Spleen (tissue), 11 donors: ENCODE data around the gene PNPLA3. TPM values are rescaled to one million over a fixed set of nuclear protein-coding genes. Genes with fewer than 3 reads are reported as not detected.

Experiments
- DNase-seq: peaks from one replicate; pipeline ENCODE4 v3.0.0-alpha.2; 2020
- H3K27ac ChIP-seq, 8 donors: fragments of 200-600 bp; sonication (generic) in 7 of 8; 1 replicate in 4 of 8; 2 replicates in 4 of 8; pipeline versions ENCODE4 v1.5.0 to v1.8.0; 2016 to 2021; ENCODE audit warnings: inconsistent platforms in 4 of 8, mild to moderate bottlenecking in 4 of 8, moderate library complexity in 1 of 8
- H3K27me3 ChIP-seq, 7 donors: fragments of 200-600 bp; sonication (generic) in 6 of 7; replicated peaks in 1 of 7; 1 replicate in 4 of 7; 2 replicates in 3 of 7; pipeline versions ENCODE4 v1.5.0 to v1.8.0; 2016 to 2021; ENCODE audit warnings: inconsistent platforms in 3 of 7, mild to moderate bottlenecking in 1 of 7
- H3K36me3 ChIP-seq, 6 donors: fragments of 200-600 bp; sonication (generic) in 5 of 6; 1 replicate in 4 of 6; 2 replicates in 2 of 6; pipeline versions ENCODE4 v1.5.0 to v1.8.0; 2016 to 2021; ENCODE audit warnings: inconsistent platforms in 2 of 6
- H3K4me1 ChIP-seq, 6 donors: fragments of 200-600 bp; sonication (generic) in 5 of 6; 1 replicate in 3 of 6; 2 replicates in 3 of 6; pipeline versions ENCODE4 v1.5.0 to v1.8.0; 2016 to 2021; ENCODE audit warnings: inconsistent platforms in 3 of 6
- H3K4me3 ChIP-seq, 8 donors: fragments of 200-600 bp; sonication (generic) in 7 of 8; 1 replicate in 4 of 8; 2 replicates in 4 of 8; pipeline versions ENCODE4 v1.5.0 to v1.8.0; 2016 to 2021; ENCODE audit warnings: inconsistent platforms in 4 of 8, mild to moderate bottlenecking in 4 of 8, moderate library complexity in 2 of 8
- H3K9me3 ChIP-seq, 8 donors: fragments of 200-600 bp; sonication (generic) in 7 of 8; 1 replicate in 4 of 8; 2 replicates in 4 of 8; pipeline versions ENCODE4 v1.5.0 to v1.8.0; 2016 to 2021; ENCODE audit warnings: inconsistent platforms in 4 of 8
- CTCF ChIP-seq, 11 experiments: fragments of 200-600 bp in 7 of 11; fragments of 450-650 bp in 4 of 11; sonication (generic) in 4 of 11; IDR thresholded peaks in 8 of 11; conservative IDR thresholded peaks in 3 of 11; 1 replicate in 7 of 11; 2 replicates in 4 of 11; pipeline versions ENCODE4 v1.4.0 to v1.8.0; 2016 to 2021; ENCODE audit warnings: antibody characterized with exemption in 11 of 11, inconsistent platforms in 4 of 11, mild to moderate bottlenecking in 1 of 11
- POLR2A ChIP-seq, 3 donors: fragments of 450-650 bp; IDR thresholded peaks; one replicate each; pipeline ENCODE4 v1.5.1; 2017; ENCODE audit warnings: antibody characterized with exemption in 3 of 3, mild to moderate bottlenecking in 1 of 3
- POLR2AphosphoS5 ChIP-seq, 3 donors: sonication (generic); formaldehyde crosslinking; IDR thresholded peaks; one replicate each; pipeline ENCODE4 v1.5.1; 2017; ENCODE audit warnings: antibody characterized with exemption in 3 of 3
- WGBS, 5 donors: extraction: QIAGEN DNeasy Blood & Tissue Kit in 3 of 5; methylation state at CpG; one replicate each; pipeline versions ENCODE4 v1.1.5 to v1.1.7; 2013 to 2018; 5-methylcytosine and 5-hydroxymethylcytosine counted together
- intact Hi-C: fragments of 100-400 bp; cut with DNase I; formaldehyde crosslinking; loops from one replicate; pipeline ENCODE4 v1.15.0; 2023; ENCODE audit warnings: low total_unique reads
- polyA plus RNA-seq, 3 donors: library from polyadenylated mRNA; stranded (reverse); fragments of 200-250 nt; gene quantifications; one replicate each; pipeline ENCODE4 v1.2.1, GENCODE V29; 2013
- total RNA-seq, 7 donors: library from RNA; depleted of rRNA in 3 of 7; stranded (reverse); fragments of >200 nt in 3 of 7; fragmentation: NEBNext Ultra II Directional in 4 of 7; extraction: Animal tissue kit (Norgen Biotek cat#: 25700) in 4 of 7; gene quantifications; one replicate each; pipeline versions ENCODE4 v1.1.0 to v1.2.1, GENCODE V29; 2016 to 2021
- donor health status: healthy with polysubstance abuse.
- donor health status: DM: no; HTN: no; CAD: no; lungs with moderate emphysema.
- donor health status: DM: no; HTN: no; CAD: no.
- donor health status: Bipolar disorder and iron deficiency.
- donor health status: healthy.
- donor health status: DM: no; HTN: no; CAD: no.
- donor health status: DM: yes; HTN: yes; CAD: no.

The PNPLA3 gene
- total and polyA plus RNA-seq, 10 donors: 0.21 to 2.7 (median 1.2) TPM; not detected in 2

DNA sequence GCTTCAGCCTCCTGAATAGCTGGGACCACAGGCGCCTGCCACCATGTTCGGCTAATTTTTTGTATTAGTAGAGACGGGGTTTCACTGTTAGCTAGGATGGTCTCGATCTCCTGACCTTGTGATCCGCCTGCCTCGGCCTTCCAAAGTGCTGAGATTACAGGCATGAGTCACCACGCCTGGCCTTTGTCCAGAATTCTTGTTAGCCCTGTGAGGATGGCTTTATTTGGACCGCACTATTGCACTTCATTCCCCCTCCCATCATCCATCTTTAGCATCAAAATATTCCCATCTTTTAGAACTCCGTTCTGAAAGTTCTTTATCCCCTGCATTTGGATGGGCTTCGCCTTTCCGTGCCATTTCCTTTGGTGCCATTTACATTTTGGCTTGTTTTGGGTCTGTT, 34.3 kb downstream of the PNPLA3 start:
- TF ChIP-seq POLR2A (IDR thresholded peaks at IDR 0.05): no peak
- TF ChIP-seq POLR2AphosphoS5 (IDR thresholded peaks at IDR 0.05): no peak
- TF ChIP-seq CTCF (IDR thresholded peaks at IDR 0.05 in 8 of 11, conservative IDR thresholded peaks at IDR 0.05 in 3 of 11): no peak
- DNase-seq: no peak
- Histone ChIP-seq H3K27me3 (no peaks in the 10 kb centered on the region), H3K9me3 (no peaks in the 10 kb centered on the region), H3K27ac (no peak overlapping the region), H3K4me3 (no peak overlapping the region), H3K4me1 (peaks cover 15 to 40% (median 33%) of the 10 kb centered on the region in 6 donors), H3K36me3 (peaks cover 0 to 20% (median 0%) of the 10 kb centered on the region in 6 donors)
- intact Hi-C loops: no loop called here
- 83 to 89% (median 88%) methylated on average over 11 of the region's 11 CpGs for WGBS, 5 donors

DNA sequence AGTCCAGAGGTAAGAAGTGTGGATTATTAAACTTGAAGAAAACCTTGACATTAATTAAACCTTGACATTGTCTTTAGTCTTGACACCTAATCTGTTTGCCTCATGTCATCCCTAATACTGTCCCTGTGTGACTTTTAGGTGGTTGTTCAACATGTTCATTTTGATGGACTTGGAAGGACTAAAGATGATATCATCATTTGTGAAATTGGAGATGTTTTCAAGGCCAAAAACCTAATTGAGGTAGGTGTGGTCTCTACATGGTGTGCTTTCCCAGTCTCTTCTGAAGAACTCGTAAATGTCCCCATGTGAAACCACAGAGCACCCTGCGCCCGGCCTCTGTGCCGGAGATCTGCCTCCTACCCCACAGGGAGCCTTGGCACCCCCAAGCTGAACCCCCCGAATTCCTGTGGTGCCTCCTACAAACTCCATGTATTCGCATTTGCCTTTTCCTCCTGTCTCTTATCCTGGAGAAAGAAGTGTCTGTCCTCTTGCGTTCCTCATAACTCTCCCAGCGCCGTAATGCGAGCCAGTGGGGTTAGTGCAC, 40.8 kb downstream of the PNPLA3 start:
- no peaks in the 10 kb centered on the region for H3K9me3 ChIP-seq
- no peak for TF ChIP-seq POLR2AphosphoS5 (IDR thresholded peaks at IDR 0.05)
- no peak for TF ChIP-seq POLR2A (IDR thresholded peaks at IDR 0.05)
- TF ChIP-seq CTCF (IDR thresholded peaks at IDR 0.05 in 8 of 11, conservative IDR thresholded peaks at IDR 0.05 in 3 of 11): no peak
- H3K4me3 ChIP-seq: no peak overlapping the region
- DNase-seq: no peak
- WGBS, 5 donors: 93 to 97% (median 96%) methylated on average over 10 of the region's 10 CpGs
- H3K27ac ChIP-seq: no peak overlapping the region
- no peaks in the 10 kb centered on the region for H3K4me1 ChIP-seq
- H3K36me3 ChIP-seq: peaks cover 0 to 80% (median 64%) of the 10 kb centered on the region in 6 donors
- no peaks in the 10 kb centered on the region for H3K27me3 ChIP-seq
- intact Hi-C loops: no loop called here

DNA sequence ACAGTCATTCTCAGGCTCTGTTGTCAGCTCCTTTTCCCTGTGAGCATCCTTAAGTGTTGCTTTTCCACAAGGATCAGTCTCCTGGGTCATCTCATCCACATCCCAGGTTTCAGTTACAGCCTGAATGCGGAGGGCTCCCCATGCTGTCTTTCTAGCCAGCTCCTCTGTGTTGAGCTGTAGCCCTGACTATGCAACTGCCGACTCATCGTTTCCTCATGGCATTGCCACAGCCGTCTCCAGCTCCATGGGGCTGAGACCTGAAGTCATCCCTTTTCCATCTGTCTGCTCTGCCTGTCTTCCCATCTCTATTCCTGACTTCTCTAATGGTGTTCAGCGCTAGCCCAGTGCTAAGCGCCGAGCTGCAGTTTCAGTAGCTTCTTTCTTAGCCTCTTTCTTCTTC, 43.5 kb downstream of the PNPLA3 start:
- H3K36me3 ChIP-seq: peaks cover 0 to 95% (median 83%) of the 10 kb centered on the region in 6 donors
- 88 to 96% (median 94%) methylated on average over 7 of the region's 7 CpGs for WGBS, 5 donors

GRCh38 chr22:43968614-43969013, 45.0 kb downstream of the PNPLA3 start:
- intact Hi-C loops: no loop called here
- Histone ChIP-seq H3K4me3 (no peak overlapping the region), H3K4me1 (no peaks in the 10 kb centered on the region), H3K9me3 (no peaks in the 10 kb centered on the region), H3K27me3 (no peaks in the 10 kb centered on the region), H3K36me3 (peaks cover 6 to 100% (median 93%) of the 10 kb centered on the region in 6 donors), H3K27ac (no peak overlapping the region)
- WGBS, 5 donors: 96 to 98% (median 96%) methylated on average over 7 of the region's 7 CpGs
- DNase-seq: no peak
- TF ChIP-seq POLR2A (IDR thresholded peaks at IDR 0.05) (no peak), POLR2AphosphoS5 (IDR thresholded peaks at IDR 0.05) (no peak), CTCF (IDR thresholded peaks at IDR 0.05 in 8 of 11, conservative IDR thresholded peaks at IDR 0.05 in 3 of 11) (no peak)

More for the DNA sequence above, 43.5 kb downstream of the PNPLA3 start:
- Histone ChIP-seq H3K27ac (no peak overlapping the region), H3K4me1 (no peaks in the 10 kb centered on the region), H3K9me3 (no peaks in the 10 kb centered on the region), H3K4me3 (no peak overlapping the region), H3K27me3 (no peaks in the 10 kb centered on the region)
- no peak for DNase-seq
- TF ChIP-seq POLR2AphosphoS5 (IDR thresholded peaks at IDR 0.05): no peak
- TF ChIP-seq POLR2A (IDR thresholded peaks at IDR 0.05): no peak
- no peak for TF ChIP-seq CTCF (IDR thresholded peaks at IDR 0.05 in 8 of 11, conservative IDR thresholded peaks at IDR 0.05 in 3 of 11)
- intact Hi-C loops: no loop called here
